Cerebellar nuclear complex (tissue), 1 donor: Measurements from ENCODE around the gene DOP1B.
"Not testable (repeated sequence)": the region's sequence is repeated elsewhere in the genome, so short reads cannot be mapped to it uniquely, and the experiment has no call there.

ENCODE experiments used
- DNase-seq, 2 experiments: peaks; one replicate each; lab custom pipeline; 2025; lab: John Stamatoyannopoulos, UW

The DOP1B gene

GRCh38 chr21:36175771-36176565 lies 19.3 kb downstream of the DOP1B start:
- peak; percentile 8 to 59 for DNase-seq

DNA sequence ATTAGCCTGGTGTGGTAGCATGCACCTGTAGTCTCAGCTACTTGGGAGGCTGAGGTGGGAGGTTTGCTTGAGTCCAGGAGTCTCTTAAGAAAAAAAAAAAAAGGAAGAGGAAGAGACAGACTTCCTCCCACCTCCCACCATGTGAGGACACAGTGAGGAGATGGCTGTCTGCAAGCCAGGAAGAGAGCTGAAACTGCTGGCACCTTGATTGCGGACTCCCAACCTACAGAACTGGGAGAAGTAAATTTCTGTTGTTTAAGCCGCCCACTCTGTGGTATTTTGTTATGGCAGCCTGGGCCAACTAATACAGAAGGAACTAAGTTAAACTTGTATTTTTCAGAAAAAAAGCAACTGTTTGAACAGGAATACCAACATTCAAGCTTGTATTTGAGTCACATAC lies 21.7 kb downstream of the DOP1B start:
- DNase-seq = no peak

- DNase-seq = no peak
These were observed 22.5 kb downstream of the DOP1B start for GRCh38 chr21:36179145-36179544.

- DNase-seq = no peak
These were observed 24.3 kb downstream of the DOP1B start for GRCh38 chr21:36180963-36181362.

GRCh38 chr21:36183144-36183795 lies 26.6 kb downstream of the DOP1B start:
- no peak for DNase-seq

DNA sequence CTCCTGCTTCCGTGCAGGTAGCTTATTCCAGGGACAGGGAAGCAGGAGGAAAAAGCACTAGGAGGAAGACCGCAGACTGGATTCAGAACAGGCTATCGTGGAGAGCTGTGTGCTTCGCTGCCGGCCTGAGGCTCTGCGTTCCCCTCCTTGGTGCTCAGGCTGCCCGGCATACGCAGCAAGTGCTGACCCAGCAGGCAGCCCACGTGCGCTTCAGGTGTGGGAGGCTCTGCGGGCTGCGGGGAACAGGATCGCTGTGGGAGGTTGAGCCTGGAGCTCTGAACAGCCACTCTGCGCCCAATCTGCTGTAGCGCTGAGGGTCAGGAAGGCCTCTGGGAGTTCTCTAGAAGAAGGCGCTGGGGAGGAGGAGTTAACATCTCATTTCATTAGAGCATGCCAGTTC lies 27.9 kb downstream of the DOP1B start:
- no peak for DNase-seq

DNA sequence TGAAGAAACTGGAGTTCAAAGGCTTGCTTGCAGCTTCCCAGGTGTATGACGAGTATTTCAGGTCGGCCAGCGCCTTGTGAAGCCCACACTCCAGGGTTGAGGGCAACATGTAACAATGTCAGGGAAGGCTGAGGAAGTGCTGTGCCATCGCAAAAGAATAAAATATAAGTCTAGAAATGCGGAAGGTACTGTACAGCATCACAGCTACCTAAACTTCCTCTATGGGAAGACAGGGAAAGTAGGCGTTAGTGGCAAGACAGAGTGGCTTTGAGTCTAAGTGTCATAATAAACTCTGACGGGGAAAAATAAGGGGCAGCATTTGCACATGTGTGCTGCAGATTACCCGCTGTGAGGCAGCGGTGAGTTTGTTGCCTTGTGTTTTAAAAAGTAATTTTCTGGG lies 28.9 kb downstream of the DOP1B start:
- DNase-seq = no peak

- no peak for DNase-seq
These were observed 29.5 kb downstream of the DOP1B start for GRCh38 chr21:36186081-36186480.

- no peak for DNase-seq
These were observed 30.1 kb downstream of the DOP1B start for GRCh38 chr21:36186506-36187399.

DNA sequence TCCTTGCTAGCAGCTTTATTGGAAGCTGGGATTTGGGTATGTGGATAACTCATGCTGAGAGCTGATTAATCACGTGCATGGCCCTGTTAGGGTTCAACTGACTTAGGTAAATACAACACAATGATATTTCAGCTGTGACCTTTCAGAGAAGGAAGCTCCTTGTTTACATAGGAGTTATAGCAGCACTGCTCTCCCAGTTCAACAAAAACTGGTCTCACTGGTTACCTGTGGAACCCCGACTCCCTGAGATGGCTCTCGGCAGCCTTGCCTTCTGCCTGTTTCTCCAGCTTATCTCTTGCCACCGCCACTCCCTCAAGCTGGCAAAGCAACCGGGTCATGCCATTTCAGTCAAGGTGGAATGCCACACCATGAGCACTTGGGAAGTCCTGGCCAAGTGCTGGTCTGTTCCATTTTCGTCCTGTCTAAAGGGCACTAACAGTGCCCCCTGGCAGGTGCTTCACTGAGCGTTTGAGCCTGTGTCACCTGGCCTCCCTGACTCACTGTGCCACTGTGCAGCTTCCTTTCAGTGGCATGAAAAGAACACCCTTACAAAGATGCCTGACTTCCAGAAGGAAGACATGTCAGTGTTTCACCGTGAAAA lies 31.6 kb downstream of the DOP1B start:
- DNase-seq = peak; percentile 80 to 87

- no peak for DNase-seq
These were observed 32.3 kb downstream of the DOP1B start for GRCh38 chr21:36188937-36189336.

DNA sequence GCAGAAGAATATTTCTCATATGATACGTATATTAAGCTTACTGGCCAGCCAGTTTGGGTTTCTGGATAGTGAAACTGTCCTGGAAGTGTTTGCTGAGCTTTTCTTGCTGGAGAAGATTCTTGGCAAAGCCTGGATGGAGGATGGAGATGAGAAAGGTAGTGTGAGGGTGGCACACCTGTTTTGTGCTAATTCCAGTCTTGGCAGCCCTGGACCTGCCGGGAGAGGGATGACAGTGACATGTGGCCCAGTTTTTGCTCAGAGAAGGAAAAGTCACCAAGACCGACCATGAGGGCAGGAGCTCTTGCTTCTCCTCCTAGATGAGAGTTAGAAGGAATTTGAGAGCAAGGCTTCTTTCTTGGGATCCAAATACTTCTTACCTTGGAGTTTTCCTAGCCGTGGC lies 34.1 kb downstream of the DOP1B start:
- peak; percentile 39 to 65 for DNase-seq

DNA sequence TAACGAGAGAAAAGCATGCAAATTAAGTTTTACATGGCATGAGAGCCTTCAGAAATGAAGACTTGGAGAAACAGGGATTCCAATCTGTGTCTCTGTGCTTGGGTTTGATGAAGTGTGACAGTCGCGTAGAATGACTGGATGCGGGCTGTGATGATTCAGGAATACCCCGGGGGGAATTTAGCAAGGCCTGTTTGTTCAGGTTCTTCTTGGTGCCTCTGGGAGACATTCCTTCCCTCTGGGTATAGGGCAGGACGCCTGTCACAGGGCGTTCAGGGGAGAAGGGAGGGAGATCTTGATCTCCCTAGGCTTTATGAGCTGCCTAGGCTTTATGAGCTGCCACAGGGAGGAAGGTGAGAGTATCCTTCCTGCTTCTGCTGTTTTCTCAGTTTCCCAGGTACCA lies 36.6 kb downstream of the DOP1B start:
- DNase-seq = no peak

DNA sequence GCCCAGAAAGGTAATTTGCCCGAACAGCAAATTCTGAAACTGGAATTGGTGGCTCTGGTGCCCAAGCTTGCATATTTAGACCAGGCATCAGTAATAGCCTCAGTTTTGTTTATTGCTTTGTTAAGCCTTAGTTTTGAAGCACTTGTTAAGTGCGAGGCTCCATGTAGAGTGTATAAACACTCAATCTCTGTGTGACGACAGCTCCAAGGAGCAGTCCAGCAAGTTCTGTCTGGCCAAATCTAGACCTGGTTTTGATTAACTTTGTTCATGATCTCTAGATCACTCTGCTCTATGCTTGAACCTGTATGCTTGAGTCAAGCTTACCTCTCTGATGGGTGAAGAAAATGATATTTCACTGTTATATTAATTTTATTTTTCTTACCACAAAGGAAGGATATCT lies 37.4 kb downstream of the DOP1B start:
- DNase-seq = no peak

DNA sequence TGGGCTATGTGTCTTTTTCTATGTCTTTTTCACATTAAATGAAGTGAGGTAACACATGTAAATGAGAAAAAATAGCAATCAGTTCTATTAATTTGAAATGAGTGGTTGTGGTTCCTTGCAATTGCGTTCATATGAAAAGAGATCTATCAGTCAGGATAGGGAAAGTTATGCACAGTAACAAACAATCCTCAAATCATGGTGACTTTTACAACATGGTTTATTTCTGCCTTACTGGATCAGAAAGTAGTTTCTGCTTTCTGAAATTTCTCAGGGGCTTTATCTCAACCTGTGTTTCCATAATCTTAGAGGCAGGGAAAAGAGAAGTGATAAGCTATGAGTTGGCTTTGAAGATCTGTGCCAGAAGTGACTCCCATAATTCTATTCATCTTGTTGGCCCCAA lies 39.0 kb downstream of the DOP1B start:
- DNase-seq = no peak

DNA sequence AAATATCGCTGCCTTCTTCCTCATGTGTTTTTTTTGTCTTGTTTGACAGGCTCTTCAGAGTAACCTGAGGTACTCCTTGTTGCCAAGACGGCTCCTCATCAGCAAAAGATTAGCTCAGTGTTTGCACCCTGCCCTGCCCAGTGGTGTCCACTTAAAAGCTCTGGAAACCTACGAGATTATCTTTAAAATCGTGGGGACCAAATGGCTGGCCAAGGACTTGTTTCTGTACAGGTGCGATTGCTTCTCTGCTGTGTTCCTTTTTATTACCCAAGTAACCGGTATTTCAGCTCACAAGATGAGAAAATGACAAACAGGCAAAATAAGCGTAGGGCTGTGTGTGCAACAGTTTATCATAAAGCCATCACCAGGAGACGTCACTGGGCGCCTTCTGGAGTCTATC lies 42.4 kb downstream of the DOP1B start:
- no peak for DNase-seq

DNA sequence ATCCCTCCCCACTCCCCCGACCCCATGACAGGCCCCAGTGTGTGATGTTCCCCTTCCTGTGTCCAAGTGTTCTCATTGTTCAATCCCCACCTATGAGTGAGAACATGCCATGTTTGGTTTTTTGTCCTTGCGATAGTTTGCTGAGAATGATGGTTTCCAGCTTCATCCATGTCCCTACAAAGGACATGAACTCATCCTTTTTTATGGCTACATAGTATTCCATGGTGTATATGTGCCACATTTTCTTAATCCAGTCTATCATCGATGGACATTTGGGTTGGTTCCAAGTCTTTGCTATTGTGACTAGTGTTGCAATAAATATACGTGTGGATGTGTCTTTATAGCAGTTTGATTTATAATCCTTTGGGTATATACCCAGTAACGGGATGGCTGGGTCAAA lies 43.0 kb downstream of the DOP1B start:
- DNase-seq = not testable (repeated sequence)

GRCh38 chr21:36200081-36200561 lies 43.5 kb downstream of the DOP1B start:
- DNase-seq = no peak

DNA sequence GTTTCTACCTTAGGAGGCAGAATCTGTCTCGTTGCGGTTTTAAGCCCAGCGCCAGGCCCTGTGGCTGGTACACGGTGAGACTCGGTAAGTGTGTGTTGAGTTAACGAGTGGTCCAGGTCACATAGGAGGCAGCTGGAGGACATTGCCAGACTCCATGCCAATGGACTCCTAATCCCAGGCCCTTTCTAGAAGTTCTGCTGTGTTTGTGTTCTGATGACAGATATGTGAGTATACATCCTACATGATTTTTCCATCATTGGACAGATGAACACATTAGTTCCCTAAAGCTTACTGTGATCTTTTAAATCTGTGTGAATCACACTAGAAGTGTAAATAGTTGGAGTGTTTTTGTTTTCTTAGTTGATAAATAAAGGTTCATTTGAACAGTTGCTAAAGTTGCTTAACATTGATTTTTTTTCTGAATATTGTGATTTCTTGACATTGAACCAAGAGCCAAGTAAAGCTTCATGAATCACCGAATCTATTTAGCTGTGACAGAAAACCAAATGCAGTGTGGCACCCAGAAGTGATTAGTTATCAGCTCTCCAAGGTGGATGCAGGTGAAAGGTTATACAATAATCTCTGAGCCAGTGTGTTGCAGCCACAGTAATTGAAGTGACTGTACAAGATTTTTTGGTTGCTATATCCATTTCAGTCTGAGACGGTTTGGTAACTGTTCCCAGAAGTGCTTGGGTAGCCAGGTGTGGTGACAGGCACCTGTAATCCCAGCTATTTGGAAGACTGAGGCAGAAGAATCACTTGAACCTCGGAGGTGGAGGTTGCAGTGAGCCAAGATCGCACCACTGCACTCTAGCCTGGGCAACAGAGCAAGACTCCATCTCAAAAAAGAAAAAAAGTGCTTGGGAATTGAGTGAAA lies 46.3 kb downstream of the DOP1B start:
- no peak for DNase-seq

GRCh38 chr21:36203603-36203889 lies 46.9 kb downstream of the DOP1B start:
- no peak for DNase-seq

- no peak for DNase-seq
These were observed 48.4 kb downstream of the DOP1B start for GRCh38 chr21:36204980-36205379.
